Small intestine (tissue), 7 donors: ENCODE data around the gene ALDH1A1. TPM values are rescaled to one million over a fixed set of nuclear protein-coding genes. Genes with fewer than 3 reads are reported as not detected.

Source experiments
- DNase-seq, 2 donors: peaks; one replicate each; pipeline versions ENCODE4 v3.0.0 to v3.0.0-alpha.2; 2013
- FAIRE-seq: peaks from 2 replicates; lab custom pipeline; 2012; peaks lifted over from hg19 to GRCh38; lab: Jason Lieb, UNC
- H3K27ac ChIP-seq, 3 donors: one replicate each; pipeline ENCODE4 v1.5.1; 2013; ENCODE audit warnings: low read length in 2 of 3, mild to moderate bottlenecking in 2 of 3, control low read depth in 1 of 3, inconsistent platforms in 1 of 3, low read depth in 1 of 3, moderate library complexity in 1 of 3
- H3K27me3 ChIP-seq, 3 donors: one replicate each; pipeline ENCODE4 v1.6.1; 2013; ENCODE audit warnings: low read length in 3 of 3, inconsistent platforms in 1 of 3; ENCODE audit not compliant: control insufficient read depth in 3 of 3, insufficient read depth in 3 of 3
- H3K36me3 ChIP-seq, 3 donors: one replicate each; pipeline ENCODE4 v1.6.1; 2013; ENCODE audit warnings: low read length in 3 of 3, inconsistent platforms in 1 of 3, low read depth in 1 of 3, mild to moderate bottlenecking in 1 of 3, moderate library complexity in 1 of 3; ENCODE audit not compliant: control insufficient read depth in 3 of 3, insufficient read depth in 2 of 3
- H3K4me1 ChIP-seq, 3 donors: one replicate each; pipeline ENCODE4 v1.6.1; 2013; ENCODE audit warnings: low read length in 2 of 3, inconsistent platforms in 1 of 3, low read depth in 1 of 3, mild to moderate bottlenecking in 1 of 3, moderate library complexity in 1 of 3; ENCODE audit not compliant: control insufficient read depth in 3 of 3, insufficient read depth in 2 of 3
- H3K4me3 ChIP-seq, 3 donors: one replicate each; pipeline ENCODE4 v1.5.1; 2013; ENCODE audit warnings: low read length in 3 of 3, control low read depth in 1 of 3, inconsistent platforms in 1 of 3, low read depth in 1 of 3, mild to moderate bottlenecking in 1 of 3, moderate library complexity in 1 of 3
- H3K9me3 ChIP-seq, 2 donors: one replicate each; pipeline ENCODE4 v1.6.1; 2013; ENCODE audit warnings: low read depth in 1 of 2, low read length in 1 of 2; ENCODE audit not compliant: control insufficient read depth in 2 of 2, insufficient read depth in 1 of 2
- WGBS, 3 donors: extraction: QIAGEN DNeasy Blood & Tissue Kit; methylation state at CpG; one replicate each; pipeline ENCODE4 v1.1.7; 2013; 5-methylcytosine and 5-hydroxymethylcytosine counted together
- polyA plus RNA-seq, 4 donors: library from polyadenylated mRNA; stranded (reverse) in 3 of 4; unstranded in 1 of 4; fragments of 200-250 nt in 3 of 4; fragments of 120-200 nt in 1 of 4; gene quantifications; one replicate each; pipeline versions ENCODE4 v1.2.1 to v1.2.3, GENCODE V29; 2013
- donor health status: healthy with polysubstance abuse.
- donor health status: control.
- donor health status: control.
- donor health status: Bipolar disorder and iron deficiency.
- donor health status: healthy.

The ALDH1A1 gene
- polyA plus RNA-seq, 4 donors: 181 to 828 (median 255) TPM

DNA sequence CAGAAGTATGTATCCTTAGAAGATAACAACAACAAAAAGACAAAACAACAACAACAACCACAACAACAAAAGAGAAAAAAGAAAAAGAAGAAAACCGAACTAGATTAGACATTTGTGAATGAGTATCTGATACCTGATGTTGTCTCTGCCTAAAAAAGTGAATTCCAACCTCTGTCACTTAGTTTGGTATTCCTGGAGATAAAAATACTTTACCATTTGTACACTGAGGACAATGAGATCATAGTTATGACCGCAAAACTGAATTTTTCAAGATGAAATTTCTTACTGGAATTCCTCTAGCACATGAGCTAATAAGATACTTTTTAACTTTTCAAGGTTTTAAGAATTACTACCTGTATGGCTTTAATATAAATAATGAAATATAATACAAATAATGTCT, 54.5 kb downstream of the ALDH1A1 start:
- DNase-seq (no peak), FAIRE-seq (no peak)
- 81 to 95% (median 93%) methylated on average over 2 of the region's 2 CpGs for WGBS, 3 donors
- no peaks in the 10 kb centered on the region for H3K27me3 ChIP-seq
- H3K27ac ChIP-seq: no peak overlapping the region
- H3K36me3 ChIP-seq: peaks cover 0 to 15% (median 3%) of the 10 kb centered on the region in 3 donors
- H3K4me3 ChIP-seq: no peak overlapping the region
- H3K9me3 ChIP-seq: no peaks in the 10 kb centered on the region
- H3K4me1 ChIP-seq: no peaks in the 10 kb centered on the region

DNA sequence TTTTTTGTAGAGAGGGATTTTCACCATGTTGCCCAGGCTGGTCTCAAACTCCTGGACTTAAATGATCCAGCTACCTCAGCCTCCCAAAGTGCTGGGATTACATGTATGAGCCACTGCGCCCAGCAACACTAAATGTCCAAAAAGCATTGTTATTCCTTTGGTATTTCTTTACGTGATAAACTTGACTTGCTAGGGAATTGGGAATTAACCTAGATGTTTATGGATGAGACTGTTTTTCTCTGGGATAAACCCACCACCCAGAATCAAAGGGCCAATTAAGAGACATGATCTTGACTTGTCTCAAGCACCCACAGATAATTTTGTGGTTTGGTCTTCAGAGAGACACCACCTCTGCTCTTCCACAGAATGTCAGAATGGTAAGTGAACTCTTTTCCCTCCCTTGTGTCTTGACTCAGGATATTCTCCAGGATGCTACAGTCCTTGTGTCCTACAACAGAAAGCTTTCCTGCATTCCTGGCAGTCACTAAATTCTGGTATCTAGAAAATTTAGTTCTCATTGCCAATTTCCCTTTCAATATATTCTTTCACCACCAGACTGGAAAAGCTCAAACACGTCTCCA, 55.7 kb downstream of the ALDH1A1 start:
- Histone ChIP-seq H3K4me1 (no peaks in the 10 kb centered on the region), H3K4me3 (no peak overlapping the region), H3K36me3 (peaks cover 0 to 13% (median 3%) of the 10 kb centered on the region in 3 donors), H3K27ac (no peak overlapping the region), H3K27me3 (no peaks in the 10 kb centered on the region), H3K9me3 (no peaks in the 10 kb centered on the region)
- no peak for DNase-seq
- WGBS, 3 donors: 77 to 91% (median 90%) methylated on average over 3 of the region's 3 CpGs
- FAIRE-seq: no peak

DNA sequence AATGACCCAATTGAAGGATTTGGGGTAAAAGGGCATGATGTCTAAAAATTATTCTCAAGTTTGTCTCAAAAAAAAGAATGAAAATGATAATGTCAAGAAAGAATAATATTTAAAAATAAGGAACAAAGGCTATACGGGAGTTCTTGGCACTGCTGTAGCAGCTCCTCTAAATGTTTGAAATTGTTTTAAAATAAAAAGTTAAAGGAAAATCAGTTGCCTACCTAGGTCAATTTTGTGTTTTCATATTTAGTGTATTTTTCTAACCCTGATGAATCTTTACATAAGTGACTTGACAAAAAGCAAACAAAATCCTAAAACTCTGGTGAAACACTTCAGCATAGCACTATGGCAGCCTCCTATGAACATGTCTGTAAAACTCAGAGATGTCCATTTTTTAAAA, 56.4 kb downstream of the ALDH1A1 start:
- no peak overlapping the region for H3K27ac ChIP-seq
- H3K9me3 ChIP-seq: no peaks in the 10 kb centered on the region
- peaks cover 0 to 13% (median 3%) of the 10 kb centered on the region in 3 donors for H3K36me3 ChIP-seq
- no peaks in the 10 kb centered on the region for H3K27me3 ChIP-seq
- WGBS, 3 donors: 89 to 98% (median 97%) methylated on average over 1 of the region's 1 CpG
- FAIRE-seq (no peak), DNase-seq (no peak)
- H3K4me1 ChIP-seq: no peaks in the 10 kb centered on the region
- no peak overlapping the region for H3K4me3 ChIP-seq

DNA sequence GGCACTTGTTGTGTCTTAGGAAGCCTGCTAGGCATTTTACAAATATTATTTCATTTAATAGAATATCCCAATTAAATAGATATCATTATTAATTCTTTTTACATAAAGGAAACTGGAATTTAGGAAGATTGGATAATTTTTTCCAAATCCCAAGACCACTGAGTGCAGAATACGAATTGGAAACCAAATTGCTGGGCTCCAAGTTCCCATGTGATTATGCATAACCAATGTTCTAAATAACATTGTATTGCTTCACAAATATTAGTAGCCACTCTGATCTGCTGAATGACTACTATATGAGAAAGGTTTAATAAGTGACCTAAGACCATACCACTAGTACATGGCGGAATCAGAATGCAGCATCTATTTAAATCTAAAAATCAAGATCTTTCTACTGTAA, 57.7 kb downstream of the ALDH1A1 start:
- no peak overlapping the region for H3K27ac ChIP-seq
- no peaks in the 10 kb centered on the region for H3K9me3 ChIP-seq
- WGBS, 3 donors: 89 to 97% (median 96%) methylated on average over 2 of the region's 2 CpGs
- no peaks in the 10 kb centered on the region for H3K4me1 ChIP-seq
- H3K36me3 ChIP-seq: peaks cover 0 to 13% (median 3%) of the 10 kb centered on the region in 3 donors
- DNase-seq (no peak), FAIRE-seq (no peak)
- no peak overlapping the region for H3K4me3 ChIP-seq
- H3K27me3 ChIP-seq: no peaks in the 10 kb centered on the region

DNA sequence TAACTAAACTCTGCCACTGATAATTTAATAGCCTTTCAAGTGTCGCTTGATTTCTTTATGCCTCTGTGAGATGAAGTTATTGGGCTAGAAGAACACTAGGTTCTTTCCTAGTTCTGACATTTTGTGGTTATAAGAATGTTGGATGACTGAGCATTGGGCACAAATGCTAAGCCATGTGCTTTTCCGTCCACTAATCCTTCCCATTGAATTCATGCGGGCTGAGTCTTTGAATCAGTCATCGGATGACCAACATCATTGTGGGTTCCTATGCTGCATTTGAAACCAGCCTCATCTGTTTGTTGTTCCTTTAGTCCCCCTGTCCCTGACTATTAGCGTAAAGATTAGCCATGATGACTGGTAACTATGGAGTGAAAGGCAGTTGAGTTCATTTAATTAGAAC, 58.5 kb downstream of the ALDH1A1 start:
- WGBS, 3 donors: 95 to 96% (median 96%) methylated on average over 5 of the region's 5 CpGs
- peaks cover 0 to 13% (median 0%) of the 10 kb centered on the region in 3 donors for H3K36me3 ChIP-seq
- H3K9me3 ChIP-seq: no peaks in the 10 kb centered on the region
- H3K27me3 ChIP-seq: no peaks in the 10 kb centered on the region
- no peak overlapping the region for H3K27ac ChIP-seq
- no peak overlapping the region for H3K4me3 ChIP-seq
- no peaks in the 10 kb centered on the region for H3K4me1 ChIP-seq
- FAIRE-seq: no peak
- no peak for DNase-seq

DNA sequence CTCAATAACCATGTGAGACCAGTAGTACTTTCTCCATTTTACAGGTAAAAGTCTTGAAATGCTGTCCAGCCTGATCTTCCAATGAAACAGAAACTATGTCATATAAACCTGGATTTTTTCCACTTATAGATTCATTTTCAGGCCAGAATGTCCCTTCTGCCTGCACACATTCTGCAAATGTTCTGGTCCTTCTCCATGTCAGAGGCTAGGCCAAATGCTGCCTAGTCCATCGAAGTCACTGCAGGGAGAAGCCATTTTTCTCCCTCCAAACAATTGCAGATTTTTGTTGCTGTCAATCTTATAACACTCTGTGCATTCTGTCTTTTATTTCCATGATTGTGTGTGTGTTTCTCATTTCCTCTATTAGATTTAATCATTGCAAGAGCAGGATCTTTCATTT, 59.4 kb downstream of the ALDH1A1 start:
- peaks cover 0 to 13% (median 0%) of the 10 kb centered on the region in 3 donors for H3K36me3 ChIP-seq
- H3K27me3 ChIP-seq: no peaks in the 10 kb centered on the region
- FAIRE-seq (no peak), DNase-seq (no peak)
- 73 to 89% (median 81%) methylated on average over 1 of the region's 1 CpG for WGBS, 3 donors
- H3K4me3 ChIP-seq: no peak overlapping the region
- no peak overlapping the region for H3K27ac ChIP-seq
- H3K4me1 ChIP-seq: no peaks in the 10 kb centered on the region
- no peaks in the 10 kb centered on the region for H3K9me3 ChIP-seq

DNA sequence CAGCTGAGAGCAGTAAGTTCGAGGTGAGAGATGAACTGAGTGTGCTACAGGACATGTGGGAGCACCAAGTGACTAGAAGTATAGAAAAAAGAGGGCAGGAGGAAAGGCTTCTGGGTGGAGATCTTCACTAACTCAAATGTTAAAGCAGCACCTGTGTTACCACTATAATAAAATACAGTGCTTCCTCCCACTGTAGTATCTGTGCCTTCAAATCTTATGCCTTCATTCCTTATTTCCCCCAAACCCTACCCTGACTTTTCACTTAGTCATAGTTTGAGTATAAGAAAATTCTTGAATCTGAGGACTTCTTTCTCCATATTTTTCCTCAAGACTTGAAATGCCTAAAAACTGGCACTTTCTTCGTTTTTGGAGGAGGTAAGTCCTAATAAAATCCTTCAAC, 61.8 kb downstream of the ALDH1A1 start:
- DNase-seq: no peak
- Histone ChIP-seq H3K9me3 (peaks cover 0 to 3% of the 10 kb centered on the region in 2 donors), H3K27me3 (no peaks in the 10 kb centered on the region), H3K4me1 (no peaks in the 10 kb centered on the region), H3K36me3 (peaks cover 0 to 7% (median 0%) of the 10 kb centered on the region in 3 donors), H3K27ac (no peak overlapping the region), H3K4me3 (no peak overlapping the region)
- 65 to 74% (median 72%) methylated on average over 2 of the region's 2 CpGs for WGBS, 3 donors
- no peak for FAIRE-seq

DNA sequence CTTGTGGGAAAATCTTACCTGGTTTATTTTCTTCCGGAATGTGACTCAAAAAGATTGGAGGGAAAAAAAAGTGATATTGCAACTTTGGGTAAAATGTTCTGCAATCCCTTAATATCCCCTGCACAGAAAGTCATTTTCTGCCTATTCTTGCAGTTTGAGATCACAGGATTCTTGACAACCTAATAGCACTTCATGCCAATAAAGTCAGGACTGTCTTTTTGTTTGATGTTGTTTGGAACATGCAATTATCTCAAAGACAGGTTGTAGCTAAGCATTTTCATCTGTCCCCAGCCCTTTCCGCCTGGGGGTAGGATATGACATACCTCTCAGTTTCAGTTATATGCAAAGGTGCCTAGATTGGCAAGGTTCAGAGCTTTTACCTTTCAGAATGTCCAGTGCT, 63.9 kb downstream of the ALDH1A1 start:
- DNase-seq (no peak), FAIRE-seq (no peak)
- Histone ChIP-seq H3K36me3 (peaks cover 0 to 8% (median 0%) of the 10 kb centered on the region in 3 donors), H3K27me3 (no peaks in the 10 kb centered on the region), H3K27ac (no peak overlapping the region), H3K9me3 (peaks cover 0 to 3% of the 10 kb centered on the region in 2 donors), H3K4me1 (no peaks in the 10 kb centered on the region), H3K4me3 (no peak overlapping the region)
- WGBS, 3 donors: 91 to 98% (median 91%) methylated on average over 2 of the region's 2 CpGs

DNA sequence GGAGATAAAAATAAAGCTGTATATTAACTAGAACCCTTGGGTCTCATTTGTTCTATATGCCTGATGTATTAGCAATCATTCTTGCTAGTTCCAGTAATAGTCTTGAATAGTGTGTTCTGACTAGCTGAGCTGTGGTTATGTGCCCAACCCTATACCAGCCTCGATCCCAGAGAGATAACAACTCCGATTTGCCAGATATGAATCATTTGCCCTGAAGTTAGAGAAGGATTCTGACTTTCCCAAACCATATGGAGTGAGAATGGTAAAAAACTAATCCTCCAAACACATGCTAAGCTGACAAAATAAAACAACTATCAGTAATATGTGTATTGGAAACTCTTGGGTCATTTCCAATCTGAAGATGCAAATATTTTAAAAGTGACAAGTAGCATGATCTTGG, 64.8 kb downstream of the ALDH1A1 start:
- Histone ChIP-seq H3K27ac (no peak overlapping the region), H3K27me3 (no peaks in the 10 kb centered on the region), H3K4me1 (no peaks in the 10 kb centered on the region), H3K36me3 (peaks cover 0 to 7% (median 0%) of the 10 kb centered on the region in 3 donors), H3K9me3 (peaks cover 0 to 3% of the 10 kb centered on the region in 2 donors), H3K4me3 (no peak overlapping the region)
- DNase-seq: no peak
- 66 to 82% (median 78%) methylated on average over 2 of the region's 2 CpGs for WGBS, 3 donors
- FAIRE-seq: no peak
